SIG-M5 treated with dmso at 0.1 percent for 504 hours (cell line): ENCODE data around the gene FOXD1.

Experiments
- DNase-seq: peaks from one replicate; lab custom pipeline; 2025; ENCODE audit not compliant: unreplicated experiment; lab: John Stamatoyannopoulos, UW

The FOXD1 gene

DNA sequence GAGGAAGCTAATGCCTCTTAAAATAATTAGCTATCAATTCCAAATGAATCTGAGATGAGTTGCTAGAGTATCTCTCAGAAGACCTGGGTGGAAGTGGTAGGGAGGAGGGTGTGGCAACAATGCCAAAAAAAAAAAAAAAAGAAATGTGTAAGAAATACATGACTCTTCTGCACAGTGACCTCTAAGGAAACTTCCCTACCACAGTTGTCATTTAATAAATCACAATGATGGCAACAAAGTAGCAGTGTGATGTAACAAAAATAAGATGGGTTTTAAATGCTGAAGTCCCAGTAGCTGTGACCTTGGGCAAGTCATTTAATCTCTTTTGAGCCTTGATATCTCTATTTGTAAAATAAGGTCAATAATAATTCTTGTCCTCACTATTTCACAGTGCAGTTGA lies 7.2 kb downstream of the FOXD1 start:
- no peak for DNase-seq

DNA sequence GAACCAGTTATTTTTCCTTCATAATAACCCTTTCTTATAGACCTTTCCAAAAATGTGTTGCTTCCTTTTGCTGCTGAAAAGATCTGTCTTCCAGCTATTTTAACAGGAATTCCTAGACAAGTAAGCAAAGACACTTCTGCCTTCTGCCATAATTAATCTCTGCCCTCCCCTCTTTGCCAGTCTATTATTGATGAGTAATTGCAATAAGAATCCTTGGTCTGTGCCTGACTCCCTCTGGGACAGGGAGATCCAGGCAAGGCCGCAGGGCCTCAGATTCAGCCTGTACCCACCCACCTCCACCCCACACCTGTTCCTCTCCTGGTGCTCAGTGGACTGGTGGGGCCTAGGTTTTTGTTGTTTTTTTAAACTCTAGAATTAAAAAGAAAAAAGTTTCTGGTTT lies 8.3 kb downstream of the FOXD1 start:
- DNase-seq, result no peak

DNA sequence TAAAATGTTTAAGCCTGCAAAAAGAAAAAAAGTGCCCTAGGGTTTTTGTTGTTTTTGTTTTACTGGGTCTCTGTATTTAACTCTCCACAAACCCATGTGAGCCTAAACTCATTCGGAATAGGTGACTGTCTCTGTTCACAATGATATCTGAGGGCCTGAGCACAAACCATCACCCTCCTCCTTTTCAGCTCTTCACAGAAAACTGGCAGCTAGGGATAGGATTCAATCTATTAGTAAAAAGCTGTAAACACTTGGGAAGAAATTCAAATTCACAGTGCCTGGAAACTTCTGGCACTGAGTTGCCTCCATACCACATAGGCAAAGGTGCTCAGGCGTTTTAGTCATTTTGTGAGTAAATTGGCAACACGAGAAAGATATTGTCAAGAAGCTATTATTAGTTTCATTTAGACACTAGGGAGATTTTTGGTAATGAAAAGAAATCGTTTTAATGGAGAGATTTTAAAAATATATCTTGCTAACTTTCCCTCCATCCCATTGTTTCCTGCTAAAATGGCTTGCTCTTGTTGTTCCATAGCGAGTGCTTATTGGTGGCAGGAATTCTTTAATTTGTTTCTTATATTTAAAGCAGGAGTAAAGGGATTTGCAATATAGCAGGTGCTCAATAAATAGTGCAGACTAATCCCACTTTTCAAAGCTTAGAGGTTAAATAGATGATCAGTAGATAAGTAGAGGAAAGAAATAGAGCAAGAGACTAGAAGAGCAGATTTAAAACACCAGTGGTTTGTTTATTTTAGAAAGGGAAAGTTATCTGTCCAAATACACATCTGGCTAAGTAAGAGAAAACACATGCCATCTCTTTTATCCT lies 9.7 kb downstream of the FOXD1 start:
- no peak for DNase-seq

DNA sequence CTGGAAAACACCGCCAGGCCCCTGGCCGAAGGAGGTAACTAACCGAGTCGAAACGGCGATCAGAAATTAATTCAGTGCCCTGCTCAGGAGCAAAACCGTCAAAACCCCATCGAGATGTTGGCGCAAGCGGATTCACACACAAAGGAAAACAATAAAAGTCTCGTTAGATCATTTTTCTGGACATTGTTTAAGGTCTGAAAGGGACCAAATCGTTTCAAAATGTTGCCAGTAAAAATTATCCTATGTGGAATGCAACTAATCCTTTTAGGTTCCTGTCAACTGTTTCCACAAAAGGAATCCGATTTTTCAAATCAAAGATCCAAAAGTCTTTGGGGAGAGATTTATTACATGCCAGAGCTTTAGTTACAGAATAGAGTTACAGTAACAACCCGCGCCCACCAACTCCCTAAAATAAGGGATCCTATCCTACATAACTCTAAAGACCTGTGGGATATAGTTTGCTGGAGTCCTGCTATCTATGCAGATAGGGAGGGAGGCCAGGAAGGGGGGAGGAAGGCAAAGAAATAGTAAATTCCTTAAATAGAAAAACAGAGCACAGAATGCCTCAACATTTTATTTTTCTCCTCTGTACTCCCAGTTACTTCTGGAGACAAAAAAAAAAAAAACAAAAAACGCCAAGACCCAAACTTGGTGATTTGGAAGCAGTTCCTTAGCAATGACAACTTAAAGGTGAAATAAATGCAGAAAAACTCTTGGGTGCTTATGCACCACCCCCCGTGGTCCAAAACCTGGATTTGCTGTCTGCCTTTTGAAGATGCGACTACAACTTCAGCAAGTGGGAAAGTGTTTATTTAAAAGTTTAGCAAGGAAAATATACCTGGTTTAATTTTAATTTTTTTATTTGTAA lies 10.6 kb downstream of the FOXD1 start:
- DNase-seq, result no peak

DNA sequence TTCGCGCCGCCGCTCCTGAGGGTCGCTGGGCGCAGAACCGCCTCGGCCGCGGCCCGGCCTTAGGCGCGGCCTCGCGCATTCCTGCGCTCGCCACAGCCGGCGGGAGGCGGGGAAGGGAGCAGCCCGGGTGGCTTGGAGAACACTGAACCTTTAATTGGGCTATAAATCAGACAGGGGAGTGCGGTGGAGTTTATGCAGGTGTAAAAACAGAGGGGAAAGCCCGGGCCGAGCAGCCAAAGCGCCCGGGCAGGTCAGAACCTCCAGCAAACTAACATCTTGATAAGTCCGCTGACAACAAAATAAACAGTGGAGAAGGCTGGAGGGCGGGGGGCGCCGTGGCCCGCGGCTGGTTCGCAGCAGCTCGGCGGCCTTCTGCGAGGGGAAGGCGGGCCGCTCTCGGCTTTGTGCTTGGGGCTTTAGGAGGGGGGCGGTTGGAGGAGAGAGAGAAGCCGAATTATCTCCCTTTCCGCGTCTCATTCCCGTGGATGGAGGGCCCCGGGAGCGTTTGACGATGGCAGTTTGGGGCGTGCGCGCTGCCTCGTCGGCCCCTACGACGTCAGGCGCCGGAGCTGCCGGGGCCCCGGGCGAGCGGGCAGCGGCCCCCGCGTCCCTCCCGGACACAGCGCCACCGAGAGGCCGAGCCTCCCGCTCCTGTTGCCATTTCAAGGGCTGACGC lies 11.3 kb downstream of the FOXD1 start:
- DNase-seq, result no peak

DNA sequence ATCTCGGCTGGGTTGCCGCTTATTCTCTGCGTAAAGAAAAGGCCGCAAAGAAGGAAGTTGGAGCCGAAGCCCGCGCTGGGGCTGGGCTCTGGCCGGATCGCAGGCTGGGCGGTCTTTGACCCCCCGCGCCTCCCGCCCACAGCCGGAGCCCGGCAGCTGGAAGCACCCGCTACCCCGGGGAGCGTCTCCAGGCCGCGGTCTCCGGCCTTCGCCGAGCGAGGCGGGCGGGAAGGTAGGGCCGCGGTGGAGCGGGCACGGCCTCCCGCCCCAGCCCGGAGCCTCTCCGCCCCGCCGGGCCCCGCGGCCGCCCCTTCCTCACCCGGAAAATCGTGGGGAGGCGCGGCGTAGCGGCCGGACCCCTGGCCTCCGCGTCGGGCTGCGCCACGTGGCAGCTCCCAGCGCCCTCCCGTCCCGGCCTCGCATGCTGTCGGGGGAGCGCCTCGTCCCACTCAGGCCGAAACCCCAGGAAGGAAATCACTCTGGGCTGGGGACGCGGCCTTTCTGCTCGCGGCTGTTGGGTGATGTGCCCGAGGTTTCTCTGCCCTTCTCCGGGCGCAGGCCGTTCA lies 12.0 kb downstream of the FOXD1 start:
- no peak for DNase-seq

DNA sequence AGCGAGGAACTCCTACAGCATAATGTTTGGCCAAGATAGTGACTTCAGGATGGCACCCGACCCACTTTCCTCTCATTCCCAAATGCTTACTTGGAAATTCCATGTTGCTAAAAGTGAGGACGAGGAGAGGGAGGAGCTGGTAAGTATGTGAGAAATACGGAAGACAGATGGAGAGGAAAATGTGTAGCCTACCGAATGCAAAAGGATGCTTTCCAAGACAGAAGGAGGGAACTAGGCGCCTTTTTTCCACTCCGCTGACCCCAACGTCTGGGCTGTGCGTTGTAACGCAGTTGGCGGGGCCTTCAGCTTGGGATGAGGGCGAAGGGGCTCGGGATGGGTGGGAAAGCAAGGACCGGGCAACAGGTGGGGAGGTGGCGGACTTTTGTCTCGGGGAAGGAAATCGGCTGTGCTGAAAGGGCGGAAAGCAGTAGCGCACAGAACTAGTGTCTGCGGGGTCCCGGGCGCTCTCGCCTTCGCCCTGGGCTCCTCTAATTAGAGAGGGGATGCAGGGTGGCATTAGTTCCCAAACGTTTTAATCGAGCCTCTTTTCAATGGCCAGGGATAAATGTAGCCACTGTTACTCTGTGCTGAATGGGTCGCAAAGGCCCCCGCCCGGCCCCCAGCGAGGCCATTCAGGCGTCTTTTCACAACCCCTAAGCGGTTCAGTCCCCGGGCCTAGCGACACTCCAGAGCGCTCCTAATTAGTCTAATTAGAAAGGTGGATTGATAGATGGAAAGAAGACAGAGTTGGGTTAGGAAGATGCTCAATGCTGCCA lies 12.6 kb downstream of the FOXD1 start:
- DNase-seq, result no peak

DNA sequence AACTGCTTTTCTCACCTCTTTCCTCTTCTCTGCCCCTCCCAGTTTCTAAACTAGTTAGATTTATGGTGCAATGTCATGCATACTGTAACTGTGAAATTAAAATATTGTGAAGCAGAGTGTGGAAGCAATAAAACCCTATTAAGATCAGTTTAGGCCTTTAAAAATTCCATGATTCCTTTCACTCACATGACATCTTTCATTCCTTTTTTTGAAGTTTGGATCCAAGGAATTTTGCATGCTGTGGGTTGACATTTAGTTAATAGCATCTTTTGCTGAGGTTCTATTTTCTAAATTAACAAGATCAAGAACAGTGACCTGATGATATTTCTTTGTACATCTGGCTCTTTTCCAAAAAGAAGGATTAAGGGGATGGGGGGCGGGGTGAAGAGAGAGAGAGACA lies 13.7 kb downstream of the FOXD1 start:
- no peak for DNase-seq

DNA sequence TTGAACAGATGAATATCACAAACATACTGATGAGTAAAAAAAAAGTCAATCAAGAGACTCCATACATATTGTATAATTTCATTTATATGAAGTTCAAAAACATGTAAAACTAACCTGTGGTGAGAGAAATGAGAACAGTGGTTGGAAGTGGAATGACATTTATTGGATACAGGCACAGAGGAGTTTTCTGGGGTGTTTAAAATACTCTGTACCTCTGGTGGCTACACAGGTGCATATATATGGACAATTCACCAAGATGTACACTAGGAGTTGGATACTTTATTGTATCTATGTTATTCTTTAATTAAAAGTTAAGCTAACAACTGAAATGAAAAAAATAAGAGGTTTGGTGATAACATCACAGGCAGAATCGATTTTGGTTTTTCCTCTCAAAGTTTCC lies 14.1 kb downstream of the FOXD1 start:
- DNase-seq, result no peak

DNA sequence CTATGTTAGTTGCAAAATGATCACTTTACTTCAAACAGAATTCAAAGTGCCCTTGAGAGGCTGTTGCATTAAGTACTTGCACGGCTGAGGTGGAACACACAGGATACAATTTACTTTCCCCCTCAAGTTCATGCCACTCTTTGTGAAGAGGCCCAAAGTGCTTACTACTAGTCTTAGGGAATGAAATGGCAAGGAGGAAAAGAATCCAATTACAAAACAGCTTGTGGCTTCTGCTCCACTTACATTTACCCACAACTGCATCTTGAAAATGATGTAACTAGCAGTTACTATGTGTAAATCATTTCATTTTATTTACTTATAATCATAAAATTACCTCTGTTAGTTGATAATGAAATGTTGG lies 14.6 kb downstream of the FOXD1 start:
- DNase-seq, result no peak

DNA sequence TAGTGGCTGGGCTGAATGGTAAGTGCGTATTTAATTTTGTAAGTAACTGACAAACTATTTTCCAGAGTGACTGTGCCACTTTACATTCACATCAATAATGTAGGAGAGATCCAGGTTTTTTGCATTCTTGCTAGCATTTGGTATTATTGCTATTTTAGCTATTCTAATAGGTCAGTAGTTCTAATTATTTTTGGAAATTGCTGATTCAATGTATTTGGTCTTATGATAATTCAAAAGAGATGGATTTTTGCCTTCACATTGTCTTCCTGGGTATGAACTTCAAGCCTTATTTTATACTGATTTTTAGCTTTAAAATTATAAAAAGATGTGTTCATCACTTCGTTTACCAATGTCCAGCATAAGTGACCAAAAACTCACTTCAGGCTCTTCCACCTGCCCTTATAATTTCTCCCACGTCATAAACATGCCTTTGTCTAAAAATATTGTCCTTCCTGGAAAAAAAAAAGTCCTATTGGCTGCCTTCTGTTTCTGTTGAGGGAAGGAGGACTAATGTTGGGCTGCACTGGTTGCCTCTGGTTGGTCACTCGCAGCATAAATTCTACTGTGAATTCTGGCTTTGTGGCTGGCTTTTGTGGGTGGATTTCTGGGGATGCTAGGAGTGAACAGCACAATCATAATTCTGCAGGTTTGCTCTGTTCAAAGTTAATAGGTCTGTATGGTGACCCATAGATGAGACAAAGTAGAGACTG lies 15.2 kb downstream of the FOXD1 start:
- DNase-seq, result no peak

DNA sequence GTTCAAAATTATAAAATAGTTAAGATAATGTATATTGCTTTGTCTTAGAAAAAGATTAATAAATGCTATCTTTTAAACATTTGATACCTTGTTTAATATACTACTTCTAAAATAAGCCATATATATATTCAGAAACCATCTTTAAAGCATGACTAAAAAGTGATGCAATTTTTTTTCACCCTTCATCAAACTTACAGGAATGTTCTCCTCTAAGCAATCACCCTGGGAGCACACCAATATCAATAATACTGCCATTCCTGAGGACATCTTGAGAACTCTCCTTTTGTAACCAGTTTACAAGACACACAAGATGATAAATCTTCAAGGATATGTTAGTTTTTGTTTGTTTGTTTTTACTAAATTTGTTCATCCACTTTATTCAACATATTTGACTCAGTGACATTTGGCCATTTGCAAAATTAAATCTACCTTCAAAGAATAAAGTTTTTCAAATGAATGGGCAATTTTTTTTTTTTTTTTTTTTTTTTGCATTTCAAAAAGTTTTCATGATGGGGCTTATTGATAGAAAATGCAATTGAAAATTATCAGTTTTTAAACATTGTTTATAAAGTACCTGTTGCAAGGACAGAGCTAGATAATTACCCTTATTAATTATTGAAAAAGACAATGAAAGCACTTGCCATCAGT lies 17.2 kb downstream of the FOXD1 start:
- no peak for DNase-seq

DNA sequence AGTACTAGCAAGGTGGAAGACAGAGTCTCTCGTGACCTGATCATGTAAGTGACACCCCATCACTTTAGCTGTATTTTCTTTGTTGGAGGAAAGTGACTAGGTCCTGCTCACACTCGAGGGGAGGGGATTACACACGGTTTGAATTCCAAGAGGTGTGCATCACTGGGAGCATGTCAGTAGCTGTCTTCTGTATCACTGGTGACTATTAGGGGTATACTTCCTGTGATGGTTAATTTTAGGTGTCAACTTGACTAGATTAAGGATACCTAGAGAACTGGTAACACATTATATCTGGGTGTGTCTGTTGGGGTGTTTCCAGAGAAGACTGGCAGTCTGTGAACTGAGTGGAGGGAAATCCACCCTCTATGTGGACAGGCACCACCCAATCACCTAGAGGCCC lies 22.5 kb downstream of the FOXD1 start:
- no peak for DNase-seq

DNA sequence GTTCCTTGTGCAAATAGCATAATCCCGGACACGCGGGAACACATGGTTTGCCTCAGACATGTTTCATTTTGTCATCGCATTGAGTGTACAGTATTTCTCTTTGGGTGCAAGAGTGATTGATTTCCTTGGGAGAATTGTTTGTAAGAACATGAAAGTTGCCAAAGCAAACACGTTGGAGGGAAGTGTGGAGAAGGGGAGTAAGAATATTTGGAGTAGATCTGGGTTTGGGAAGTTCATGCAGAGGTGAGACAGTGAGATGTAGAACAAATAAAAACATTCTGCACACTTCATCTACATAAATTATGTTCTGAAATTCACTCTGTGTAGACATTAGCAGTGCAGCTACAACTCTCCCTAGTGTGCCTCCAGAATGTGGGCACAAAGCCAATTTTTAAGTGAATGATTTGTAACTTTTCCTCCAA lies 24.0 kb downstream of the FOXD1 start:
- no peak for DNase-seq

DNA sequence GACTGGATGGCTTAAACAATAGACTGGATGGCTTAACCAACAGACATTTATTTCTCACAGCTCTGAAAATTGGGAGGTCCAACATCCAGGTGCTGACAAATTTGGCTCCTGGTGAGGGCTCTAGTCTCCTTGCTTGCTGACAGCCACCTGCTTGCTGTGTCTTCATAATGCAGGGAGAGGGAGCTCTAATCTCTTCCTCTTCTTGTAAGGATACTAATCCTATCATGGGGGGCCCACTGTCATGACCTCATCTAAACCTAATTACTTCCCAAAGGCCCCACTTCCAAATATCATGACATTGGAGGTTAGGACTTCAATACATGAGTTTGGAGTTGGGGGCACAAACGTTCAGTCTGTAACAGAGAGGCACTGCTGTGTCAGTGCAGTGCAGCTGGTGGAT lies 26.4 kb downstream of the FOXD1 start:
- DNase-seq, result no peak

DNA sequence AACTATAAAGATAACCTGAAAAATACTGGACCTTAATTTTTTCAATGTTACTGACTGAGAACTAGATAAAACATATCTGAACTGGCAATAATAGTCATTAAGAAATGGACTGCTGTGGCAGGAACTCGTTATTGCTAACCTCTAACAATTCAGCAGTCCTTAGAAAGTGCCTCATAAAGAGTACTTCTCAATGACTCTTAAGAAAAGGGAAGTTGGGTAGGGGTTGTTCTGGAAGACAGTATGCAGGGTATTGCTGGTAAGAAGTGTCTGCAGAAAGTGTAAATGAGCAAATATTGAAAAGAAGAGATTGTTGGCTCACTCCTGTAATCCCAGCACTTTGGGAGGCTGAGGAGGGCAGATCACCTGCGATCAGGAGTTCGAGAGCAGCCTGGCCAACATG lies 27.9 kb downstream of the FOXD1 start:
- DNase-seq, result peak; percentile 45

DNA sequence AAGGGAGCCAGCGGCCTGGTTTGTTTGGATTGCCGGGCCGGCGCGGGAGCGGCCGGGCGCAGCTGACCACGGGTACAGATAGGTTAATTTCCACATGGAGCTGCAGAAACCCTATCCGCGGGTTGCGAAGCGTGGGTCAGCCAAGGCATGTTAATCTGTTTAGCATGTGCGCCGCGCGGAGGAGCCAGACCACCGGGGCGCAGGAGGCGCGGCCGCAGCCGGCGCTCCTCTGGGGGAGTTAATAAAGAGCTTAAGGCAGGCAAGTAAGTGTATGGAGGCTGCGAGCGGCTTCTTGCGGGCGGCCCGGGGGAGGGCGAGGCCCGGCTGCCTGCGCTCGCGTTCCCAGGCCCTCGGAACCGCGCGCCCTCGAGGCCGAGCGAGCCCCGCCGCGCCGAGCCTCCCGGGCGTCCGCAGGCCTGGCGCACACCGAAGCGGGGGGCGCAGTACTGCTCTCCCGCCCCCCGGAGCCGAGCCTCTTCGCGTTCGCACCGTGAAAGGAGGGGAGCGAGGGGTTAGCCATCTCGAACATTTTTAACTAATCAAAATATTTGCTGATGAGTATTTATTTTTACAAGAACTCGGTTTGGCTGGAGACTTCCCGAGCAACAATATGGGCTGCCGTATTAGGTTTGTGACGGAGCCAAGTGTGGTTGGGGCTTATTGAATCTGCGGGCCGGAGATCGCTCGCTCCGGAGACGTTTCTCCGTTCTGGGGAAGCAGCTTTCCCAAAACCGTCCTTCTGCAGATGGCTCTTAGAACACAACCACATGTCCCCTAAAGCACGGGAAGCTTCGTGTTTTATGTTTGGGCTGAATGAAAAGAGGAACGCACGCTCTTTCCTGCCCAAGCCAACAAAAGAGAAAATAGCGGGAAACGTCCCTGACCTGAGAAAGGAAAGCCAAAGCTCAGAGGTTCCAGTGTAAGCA lies 28.8 kb downstream of the FOXD1 start:
- DNase-seq, result no peak

DNA sequence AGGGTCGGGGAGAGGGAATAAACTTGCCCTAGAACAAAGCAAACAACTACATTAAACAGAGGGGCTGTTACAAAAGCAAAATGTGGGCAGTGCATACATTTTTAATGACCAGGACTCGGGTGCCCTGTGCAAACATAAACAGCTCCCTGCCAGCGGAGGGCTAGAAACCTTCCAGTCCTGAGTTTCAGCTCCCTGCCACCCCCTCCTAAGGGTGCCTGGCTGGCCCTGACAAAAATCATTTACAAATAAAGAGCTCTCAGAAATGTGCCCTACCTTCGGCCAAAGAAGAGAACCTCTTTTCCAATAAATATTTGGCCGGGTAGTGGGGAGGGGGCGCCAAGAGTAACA lies 29.5 kb downstream of the FOXD1 start:
- DNase-seq, result no peak

DNA sequence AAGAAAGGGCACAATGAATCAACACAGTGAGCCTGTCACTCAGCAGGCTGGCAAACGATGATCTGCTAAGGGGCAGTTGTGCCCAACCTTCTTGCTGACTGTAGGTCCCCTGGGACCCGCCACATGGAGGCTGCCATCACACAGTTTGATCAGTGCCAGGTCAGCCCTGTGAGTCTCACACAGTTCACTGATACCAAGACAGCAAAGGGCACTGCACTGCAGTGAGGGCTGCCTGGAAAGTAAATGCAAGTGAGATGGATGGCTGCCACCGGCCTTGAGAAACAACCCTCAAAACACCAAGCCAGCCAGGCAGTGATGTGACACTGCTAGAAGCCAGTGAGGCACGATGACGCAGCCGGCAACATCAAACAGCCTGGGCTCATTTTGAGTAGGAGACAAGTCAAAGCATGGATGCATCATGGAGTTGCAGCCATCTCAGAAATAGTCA lies 30.3 kb downstream of the FOXD1 start:
- DNase-seq, result no peak
